Activated CD8-positive, alpha-beta memory T cell treated with anti-CD3 and anti-CD28 coated beads for 1 hour (primary cell): ENCODE measurements around the gene SLC6A18.
"Not testable (repeated sequence)": the region's sequence is repeated elsewhere in the genome, so short reads cannot be mapped to it uniquely, and the experiment has no call there.

Experiments
- DNase-seq, 2 donors: peaks; one replicate each; pipeline ENCODE4 v3.0.0-alpha.2; 2020; ENCODE audit warnings: low read depth in 1 of 2; ENCODE audit errors: extremely low read depth in 1 of 2

SLC6A18 gene

GRCh38 chr5:1284336-1284970, 59.3 kb downstream of the SLC6A18 start:
- DNase-seq, result not testable (repeated sequence)

- DNase-seq, result no peak
Measured at GRCh38 chr5:1285141-1285540, 60.0 kb downstream of the SLC6A18 start.

- DNase-seq, result no peak
Measured at GRCh38 chr5:1285883-1286291, 60.7 kb downstream of the SLC6A18 start.

GRCh38 chr5:1288439-1289335, 63.5 kb downstream of the SLC6A18 start:
- DNase-seq, result no peak

- DNase-seq, result not testable (repeated sequence)
Measured at GRCh38 chr5:1289559-1289958, 64.4 kb downstream of the SLC6A18 start.

- DNase-seq, result not testable (repeated sequence)
Measured at GRCh38 chr5:1290956-1291355, 65.8 kb downstream of the SLC6A18 start.

- DNase-seq, result no peak
Measured at GRCh38 chr5:1291611-1292080, 66.5 kb downstream of the SLC6A18 start.

GRCh38 chr5:1292139-1292538, 67.0 kb downstream of the SLC6A18 start:
- no peak for DNase-seq

- no peak for DNase-seq
Measured at GRCh38 chr5:1292846-1293415, 67.8 kb downstream of the SLC6A18 start.

- DNase-seq, result no peak
Measured at GRCh38 chr5:1293416-1294205, 68.4 kb downstream of the SLC6A18 start.

- DNase-seq, result no peak
Measured at GRCh38 chr5:1294206-1294834, 69.1 kb downstream of the SLC6A18 start.

- DNase-seq, result peak in 1 of 2 donors; percentile 55
Measured at GRCh38 chr5:1294835-1295649, 69.9 kb downstream of the SLC6A18 start, which contains the start of gene TERT. Gene TERT, minus strand, starts transcription at chr5:1295068. Its CDS starts 79 bp downstream, at chr5:1294989.

- DNase-seq, result no peak
Measured at GRCh38 chr5:1295650-1296037, 70.5 kb downstream of the SLC6A18 start.
